GM21528 (cell line): Measurements from ENCODE around the gene TENT4A.

ENCODE experiments used
- ATAC-seq: cut with Tn5 transposase; IDR thresholded peaks from one replicate; pipeline ENCODE4 v1.9.1; 2021; ENCODE audit warnings: mild to moderate bottlenecking, moderate library complexity; ENCODE audit not compliant: unreplicated experiment, low FRiP score

The TENT4A gene

DNA sequence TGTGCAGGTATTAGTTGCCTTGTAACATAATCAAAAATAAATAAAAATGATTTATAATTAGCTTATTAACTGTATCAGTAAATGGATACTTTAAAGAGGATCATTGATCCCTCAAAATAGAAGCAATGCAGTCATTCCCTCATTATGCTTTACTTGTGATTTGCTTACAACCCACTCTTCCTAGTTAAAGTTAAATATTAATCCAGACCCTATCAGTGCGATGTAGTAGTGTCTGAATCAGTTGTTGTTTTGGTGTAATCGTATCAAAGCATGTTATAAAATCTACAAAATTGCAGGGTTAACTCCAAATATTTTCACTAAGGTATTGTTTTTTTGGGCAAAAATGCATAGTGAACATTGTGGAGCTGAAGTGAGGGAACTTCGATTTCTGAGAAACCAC, 17.6 kb downstream of the TENT4A start:
- ATAC-seq, result no peak

DNA sequence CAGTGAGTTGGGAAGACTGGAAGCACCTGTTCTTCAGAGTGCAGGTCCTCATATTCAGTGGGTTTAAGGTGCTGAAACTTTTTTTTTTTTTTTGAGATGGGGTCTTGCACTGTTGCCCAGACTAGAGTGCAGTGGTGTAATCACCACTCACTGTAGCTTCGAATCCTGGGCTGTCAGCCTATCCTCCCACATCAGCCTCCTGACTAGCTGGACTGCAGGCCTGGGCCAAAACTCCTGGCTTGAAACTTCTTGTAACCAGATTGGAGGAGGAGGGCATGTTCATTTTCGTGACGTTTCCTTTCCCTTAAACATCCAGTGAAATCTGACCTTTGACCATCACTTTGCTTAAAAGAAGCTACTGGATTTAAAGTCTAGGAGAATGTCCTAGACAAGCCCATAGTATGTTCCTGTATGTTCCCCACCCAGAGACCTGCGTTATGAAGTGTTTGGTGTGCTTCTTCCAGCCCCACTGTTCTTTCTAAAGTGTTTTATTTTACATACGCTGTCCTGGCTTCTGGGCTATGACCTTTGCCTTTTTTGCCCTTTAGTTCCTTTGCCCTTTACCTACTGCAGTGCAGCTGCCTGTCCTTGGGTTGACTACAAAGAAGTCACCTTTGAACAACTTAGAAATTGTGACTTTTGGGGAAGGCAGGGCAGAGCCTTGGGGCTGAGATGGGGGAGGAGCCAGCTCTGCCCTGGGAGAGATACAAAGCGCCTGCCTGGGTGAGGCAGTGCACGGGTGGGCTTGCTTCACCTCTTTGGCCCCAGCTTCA, 18.4 kb downstream of the TENT4A start:
- ATAC-seq, result no peak

DNA sequence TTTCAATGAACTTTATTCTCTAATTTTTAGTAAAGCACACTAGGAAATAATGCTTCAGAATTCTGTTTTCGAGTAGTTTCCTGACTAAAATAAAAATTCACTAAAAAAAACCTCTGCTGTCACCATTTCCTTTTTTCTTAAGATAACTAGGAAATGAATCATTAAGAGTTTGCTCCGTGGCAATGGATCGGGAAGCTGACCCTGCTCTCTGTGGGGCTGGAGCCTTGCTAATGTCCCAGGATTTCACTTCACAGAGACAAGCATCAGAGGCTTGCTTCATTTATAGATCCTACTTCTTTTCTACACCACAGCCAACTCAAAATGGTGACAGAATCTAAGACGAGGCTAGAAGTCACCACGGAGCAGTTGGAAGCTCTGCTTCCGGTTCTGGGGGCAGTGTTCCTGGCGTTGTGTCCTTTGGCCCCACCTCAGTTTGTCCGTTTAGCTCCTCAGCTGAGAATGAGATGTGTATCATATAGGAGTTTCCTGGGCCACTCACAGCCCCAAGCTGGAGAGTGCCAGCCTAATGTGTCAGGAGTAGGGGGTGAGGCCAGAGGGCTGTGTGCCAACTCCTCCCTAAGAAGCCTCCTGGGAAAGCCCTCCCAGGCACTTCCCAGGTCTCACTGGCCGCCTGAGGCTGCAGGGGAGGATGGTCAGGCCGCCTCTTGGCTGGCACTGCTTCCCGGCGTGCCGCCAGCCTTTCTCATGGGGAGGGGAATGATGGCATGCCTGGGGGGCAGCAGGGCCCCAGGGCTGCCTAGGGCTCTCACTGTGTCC, 19.6 kb downstream of the TENT4A start:
- no peak for ATAC-seq

DNA sequence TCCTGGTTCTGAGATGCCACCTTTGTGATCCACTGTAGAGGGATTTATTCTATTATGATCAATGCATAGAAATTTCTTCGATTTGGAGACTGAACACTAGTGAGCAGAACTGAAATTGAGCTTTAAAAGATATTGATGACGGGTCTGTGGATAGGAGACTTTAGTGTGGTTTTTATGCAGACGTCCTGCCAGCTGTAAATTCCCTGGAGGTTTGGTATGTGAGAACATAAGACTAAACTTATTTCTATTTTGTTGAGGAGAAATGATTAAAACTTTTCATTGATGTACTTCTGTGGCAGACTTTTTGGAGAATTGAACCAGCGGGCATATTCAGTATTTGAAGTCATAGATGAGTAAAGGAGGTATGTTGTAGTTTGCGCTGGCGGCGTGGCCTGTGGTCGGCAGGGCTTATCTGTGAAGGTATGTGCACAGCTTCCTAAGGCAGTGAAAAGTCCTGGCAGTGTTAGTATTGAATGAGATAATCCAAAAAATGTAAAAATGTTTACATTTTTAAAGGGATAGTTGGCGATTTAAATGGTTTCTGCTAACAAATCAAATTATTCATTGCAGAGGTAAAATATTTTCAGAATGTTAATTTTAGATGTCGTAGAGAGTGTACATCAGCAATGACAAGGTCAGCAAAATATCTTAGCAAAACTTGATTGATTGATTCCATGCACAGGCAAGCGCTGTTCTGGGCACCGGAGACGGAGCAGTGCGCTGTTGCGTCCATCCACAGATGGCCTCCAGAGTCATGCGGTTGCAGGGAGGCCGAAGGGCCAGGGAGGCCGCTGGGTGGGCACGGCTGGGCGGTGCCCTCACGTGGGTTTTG, 20.4 kb downstream of the TENT4A start:
- no peak for ATAC-seq

DNA sequence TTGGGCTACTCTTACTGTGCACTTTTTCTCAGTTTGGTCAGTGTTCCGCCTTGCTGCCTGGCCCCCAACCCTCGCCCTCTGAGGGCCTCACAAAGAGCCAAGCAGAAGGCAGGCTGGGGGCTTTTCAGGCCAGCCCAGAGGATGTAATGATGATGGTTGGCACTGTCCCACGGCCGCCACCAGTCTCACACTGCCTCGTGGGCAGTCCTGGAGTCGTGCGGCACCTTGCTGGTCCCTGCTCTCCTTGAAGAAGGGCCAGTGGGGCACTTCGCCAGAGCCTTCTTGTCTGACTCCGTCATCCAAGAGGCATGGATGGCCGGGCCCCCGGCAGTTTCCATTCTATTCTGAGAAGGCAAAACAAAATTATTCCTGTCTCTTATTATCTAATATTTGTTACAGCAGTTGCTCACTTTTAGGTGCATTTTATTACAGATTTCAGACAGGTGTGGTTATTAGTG, 21.0 kb downstream of the TENT4A start:
- no peak for ATAC-seq

DNA sequence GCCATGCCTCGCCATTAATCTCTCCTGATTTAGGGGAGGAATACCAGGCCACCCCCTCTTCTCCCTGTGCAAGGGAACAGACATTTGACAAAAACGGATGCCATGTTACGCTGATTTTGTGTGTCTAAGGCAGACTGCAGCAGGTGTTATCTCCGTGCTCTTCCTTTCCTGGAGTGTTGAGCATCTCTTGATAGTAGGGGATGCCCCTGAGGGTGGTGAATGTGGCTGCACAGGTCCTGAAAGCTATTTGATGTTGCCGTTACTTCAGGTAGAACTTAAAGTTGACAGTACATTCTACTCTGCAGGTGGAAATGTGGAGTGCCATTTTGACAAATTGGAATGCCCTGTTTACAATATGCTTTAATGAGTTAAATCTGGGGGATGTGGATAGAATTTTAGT, 21.5 kb downstream of the TENT4A start:
- no peak for ATAC-seq

DNA sequence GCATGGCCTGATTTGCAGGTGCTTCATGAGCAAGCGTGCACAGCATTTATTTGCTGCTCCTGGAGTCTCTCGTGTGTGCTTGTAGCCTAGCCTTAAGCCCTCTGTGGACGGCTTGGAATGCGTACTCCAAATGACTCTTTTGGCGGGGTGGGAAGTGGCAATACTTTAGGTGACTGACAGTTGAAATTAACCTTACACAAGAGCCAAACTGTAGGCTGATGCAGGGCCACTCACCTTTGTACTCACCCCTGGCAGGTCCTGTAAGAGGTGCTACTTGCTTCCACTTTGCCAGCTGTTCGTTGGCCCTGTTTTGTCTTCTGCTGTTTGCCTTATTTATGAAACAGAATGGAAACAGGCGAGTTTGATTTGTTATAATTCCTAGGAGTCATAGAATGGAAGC, 22.9 kb downstream of the TENT4A start:
- ATAC-seq, result no peak

DNA sequence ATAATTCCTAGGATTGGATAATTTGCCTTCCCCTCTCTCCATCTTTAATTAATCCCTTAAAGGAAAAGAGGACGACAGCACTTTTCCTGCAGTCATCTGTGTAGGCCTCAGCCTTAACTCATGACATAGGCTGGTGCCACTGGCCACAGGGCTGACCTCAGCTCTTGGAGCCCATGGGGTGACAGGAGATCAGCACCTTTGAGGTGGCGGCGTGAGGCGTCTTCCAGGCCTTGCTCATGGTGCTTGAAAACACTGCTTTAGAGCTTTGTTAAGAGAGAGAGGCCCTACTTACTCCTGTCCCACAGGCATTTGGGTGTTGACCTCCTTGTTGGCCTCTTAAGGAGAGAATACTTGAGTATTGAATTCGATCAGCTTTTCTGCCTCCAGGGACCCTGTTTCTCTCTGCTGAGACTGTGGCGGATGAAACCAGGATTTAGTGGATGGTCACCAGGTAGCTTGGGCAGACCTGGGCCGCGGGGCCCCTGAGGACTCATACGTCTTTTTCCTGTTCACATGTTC, 23.4 kb downstream of the TENT4A start:
- peak; percentile 1 for ATAC-seq

DNA sequence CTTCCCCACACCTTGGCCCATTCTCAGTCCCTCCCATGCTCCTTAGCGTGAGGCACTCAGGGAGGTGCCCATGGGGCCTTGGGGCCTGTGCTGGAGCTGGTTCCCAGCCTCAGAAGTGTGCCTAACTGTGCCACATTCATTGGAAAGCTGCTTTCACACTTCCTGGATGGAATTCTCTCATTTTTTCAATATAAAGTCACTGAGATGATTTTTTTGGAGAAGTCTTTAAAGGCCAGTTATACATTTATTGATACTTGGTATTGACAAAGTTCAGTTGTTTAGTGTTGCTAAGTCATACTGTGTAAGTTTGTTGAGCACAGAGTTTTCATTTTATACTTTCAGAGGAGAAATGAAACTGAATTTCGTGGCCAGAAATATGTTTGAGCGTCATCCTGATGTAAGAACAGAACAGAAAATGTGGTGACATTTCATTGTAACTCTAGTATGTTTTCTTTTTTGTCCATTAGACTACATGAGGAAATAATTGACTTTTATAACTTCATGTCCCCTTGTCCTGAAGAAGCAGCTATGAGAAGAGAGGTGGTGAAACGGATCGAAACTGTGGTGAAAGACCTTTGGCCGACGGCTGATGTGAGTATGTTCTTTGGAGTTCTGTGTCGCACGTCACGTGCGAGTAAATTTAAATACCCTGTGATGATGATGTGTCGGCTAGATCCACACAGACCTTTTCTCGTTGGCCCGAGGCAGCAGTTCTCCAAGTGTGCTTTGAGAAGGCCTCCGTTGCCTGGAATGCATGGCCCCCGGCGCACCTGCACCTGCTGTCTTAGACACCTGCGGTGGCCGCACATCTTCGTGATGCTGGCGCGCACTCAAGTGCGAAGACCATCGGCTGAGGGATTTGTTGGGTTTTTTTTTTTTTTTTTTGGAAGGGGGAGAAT, 24.1 kb downstream of the TENT4A start:
- peak; percentile 81 for ATAC-seq

DNA sequence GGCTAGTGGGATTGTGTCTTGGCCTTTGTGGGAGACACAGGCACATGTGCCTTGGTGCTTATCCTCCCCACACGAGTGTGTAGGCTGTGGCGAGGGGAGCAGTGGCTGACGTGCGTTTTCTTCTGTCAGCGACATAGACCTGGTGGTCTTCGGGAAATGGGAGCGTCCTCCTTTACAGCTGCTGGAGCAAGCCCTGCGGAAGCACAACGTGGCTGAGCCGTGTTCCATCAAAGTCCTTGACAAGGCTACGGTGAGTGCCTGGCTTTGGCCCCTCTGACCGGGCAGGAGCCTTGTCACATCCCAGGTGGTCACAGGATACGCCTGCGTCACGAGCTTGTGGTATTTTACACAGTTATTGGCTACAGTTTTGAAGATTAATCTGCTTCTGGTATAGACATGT, 26.4 kb downstream of the TENT4A start:
- ATAC-seq, result no peak

DNA sequence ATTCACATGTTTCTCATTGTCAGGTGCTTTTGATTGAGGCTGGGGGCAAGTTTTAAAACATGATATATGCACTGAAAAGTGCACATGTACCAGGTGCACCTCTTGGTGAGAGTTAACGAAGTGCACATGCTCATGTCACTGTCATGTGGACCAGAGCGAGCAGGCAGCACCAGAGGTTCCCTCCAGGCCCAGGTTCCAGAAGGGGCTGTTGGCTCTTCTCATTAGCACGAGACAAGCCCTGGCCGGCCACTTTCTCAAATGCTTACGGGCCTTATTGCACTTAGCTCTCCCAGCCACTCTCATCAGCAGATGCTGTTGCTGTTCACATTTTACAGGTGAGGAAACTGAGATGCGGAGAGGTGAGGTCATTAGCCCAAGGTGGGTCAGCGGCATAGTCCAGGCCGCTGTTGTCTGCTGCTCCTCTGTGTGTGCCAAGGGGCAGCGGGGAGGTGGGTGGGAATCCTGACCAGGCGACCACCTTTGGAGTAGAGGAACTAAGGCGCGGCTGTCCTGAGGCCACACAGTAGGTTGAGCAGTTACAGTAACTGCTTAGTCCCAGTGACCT, 27.4 kb downstream of the TENT4A start:
- ATAC-seq, result no peak

DNA sequence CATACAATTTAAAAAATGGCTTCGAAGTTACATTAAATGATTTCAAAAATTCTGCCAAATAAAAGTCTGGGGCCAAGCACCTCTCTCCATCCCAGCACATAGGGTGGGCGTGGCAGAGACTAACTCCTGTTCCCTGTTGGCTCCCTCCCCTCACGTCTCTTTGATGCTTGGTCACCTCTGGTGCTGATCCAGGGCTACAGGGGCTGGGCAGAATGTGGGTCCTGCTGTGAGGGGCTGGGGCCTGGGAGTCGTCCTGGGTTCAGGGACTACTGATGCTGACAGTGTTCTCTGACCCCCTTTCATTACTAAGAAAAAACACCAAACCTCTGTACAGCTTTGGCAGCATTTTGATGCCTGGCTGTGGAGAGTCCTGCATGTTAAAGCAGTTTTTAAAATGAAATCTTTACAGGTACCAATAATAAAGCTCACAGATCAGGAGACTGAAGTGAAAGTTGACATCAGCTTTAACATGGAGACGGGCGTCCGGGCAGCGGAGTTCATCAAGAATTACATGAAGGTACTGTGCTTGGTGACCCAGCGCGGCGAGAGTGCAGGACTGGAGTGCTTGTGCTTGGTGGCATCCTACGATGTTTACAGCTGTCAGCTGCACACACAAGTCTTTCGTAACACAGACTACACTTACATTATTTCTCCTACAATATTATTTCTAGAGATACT, 29.0 kb downstream of the TENT4A start:
- ATAC-seq, result no peak

DNA sequence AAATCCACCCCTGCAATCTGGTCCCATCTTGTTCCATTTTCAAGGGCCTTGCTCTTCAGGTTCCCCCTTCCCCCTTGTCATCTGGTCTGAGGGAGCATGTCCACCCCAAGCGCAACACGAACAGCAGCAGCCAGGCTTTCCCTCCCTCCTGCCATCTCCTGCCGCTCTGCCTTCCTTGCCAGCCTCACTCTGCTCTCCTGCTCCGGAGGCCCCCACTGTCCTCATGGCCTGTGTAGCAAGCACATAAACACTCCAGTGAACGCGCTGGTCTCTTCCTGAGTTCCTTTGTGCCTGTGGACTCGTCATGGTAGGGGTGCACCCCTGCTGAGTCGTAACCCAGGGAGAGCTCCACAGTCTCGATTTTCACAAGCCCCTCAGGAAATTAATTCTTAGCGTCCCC, 29.9 kb downstream of the TENT4A start:
- ATAC-seq, result no peak

DNA sequence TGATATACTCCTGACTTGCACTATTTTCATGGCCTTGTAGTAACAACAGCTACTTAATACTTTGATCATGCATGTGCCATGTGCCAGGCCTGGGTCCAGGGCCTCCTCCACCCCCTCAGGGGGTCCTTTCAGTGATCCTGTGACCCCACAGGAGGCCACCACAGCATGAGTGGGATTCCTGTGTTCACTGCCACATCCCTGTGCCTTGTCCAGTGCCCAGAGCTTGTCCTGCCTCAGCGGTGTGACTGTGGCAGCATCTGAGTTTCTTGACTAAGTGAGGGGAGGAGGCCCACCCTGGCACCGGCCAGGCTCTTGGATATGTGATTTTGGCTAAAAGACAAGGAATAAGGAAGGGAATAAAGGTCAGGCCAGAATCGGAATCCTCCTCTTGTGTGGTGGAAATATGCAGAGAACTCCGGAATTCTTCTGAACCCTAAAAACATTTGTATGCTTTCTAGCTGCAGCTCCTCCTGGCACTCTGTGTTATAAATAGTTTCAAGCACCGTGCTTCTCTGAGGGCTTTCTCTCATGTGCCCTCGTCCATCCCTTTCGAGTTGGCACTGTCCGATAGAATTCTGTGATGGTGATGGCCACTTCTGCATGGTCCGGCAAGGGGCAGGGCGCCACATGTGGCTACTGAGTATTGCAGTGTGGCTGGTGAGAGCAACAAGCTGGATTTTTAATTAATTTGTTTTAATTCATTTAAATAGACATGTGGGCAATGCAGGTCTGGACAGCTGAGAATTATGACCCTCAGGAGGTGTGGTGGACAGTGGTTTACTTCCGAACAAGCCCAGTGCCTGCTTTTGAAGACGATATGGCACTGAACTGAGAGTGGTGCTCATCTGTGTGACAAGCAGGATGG, 31.8 kb downstream of the TENT4A start:
- ATAC-seq, result no peak

DNA sequence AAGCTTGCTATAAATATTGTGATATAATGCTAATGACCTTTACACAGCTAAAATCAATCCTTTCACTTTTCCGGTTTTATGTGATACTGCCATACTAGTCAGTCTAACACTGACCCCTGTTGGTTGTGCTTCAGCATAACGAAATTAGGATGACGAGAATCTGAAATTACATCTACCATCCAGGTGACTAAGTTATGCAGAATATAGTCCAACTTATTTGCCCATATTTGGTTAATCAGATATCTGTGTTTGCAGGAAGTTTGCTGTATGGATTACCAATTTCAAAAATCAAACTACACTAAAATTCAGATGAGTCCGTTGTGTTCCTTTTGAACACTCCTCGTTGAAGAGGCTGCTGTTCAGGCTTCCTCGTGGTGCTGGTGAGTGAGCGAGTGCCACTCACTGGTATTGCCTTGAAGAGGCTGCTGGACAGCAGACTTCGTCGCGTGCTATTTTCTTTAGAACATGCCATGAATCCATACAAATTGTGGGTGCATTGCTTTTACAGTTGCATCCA, 32.5 kb downstream of the TENT4A start:
- no peak for ATAC-seq

DNA sequence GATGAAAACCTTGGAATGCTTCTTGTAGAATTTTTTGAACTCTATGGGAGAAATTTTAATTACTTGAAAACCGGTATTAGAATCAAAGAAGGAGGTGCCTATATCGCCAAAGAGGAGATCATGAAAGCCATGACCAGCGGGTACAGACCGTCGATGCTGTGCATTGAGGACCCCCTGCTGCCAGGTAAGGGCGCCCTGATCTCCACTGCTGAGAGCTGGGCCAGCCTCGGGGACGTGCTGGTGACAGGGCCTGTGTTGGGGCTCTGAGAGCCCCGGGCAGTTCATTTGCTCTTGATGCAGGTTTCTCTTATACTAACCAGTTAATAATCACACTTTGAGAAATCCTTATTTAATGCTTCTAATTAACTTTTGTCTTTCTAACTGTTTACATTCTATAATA, 33.0 kb downstream of the TENT4A start:
- no peak for ATAC-seq

DNA sequence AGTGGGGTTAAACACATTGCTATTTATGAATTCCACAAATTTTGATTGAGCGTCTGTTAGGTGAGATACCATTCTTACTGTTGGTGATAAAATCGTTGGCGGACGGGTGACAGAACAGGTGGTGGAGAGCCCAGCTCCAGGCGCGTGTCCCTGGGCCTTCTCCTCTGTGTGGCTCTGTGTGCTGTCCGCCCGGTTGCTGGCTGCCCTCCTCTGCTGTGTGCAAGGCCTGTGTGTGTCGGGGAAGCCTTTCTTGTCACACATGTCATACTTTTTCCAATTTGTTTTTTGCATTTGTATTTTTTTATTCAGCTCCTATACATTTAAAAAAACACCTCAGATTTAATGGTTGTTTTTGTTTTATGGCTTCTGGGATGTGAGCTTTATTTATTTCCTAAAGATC, 33.9 kb downstream of the TENT4A start:
- no peak for ATAC-seq

DNA sequence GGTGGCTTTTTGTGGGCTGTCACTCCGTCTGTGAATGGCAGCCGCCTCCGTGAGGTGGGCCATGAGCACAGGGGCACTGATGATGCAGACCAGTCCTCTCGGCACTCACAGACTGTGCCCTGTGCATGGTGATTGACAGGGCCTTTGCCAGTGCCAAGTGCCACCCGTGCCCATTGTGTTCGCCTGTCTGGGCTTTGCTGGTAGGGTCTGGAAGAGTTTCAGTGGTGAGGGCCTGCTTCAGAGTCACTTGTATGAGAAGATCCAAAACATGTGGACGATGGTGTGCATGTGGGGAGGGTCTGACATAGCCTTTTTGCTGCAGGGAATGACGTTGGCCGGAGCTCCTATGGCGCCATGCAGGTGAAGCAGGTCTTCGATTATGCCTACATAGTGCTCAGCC, 34.9 kb downstream of the TENT4A start:
- no peak for ATAC-seq
